ENCODE data around the gene ALS2CL. TPM values are rescaled to one million over a fixed set of nuclear protein-coding genes. Genes with fewer than 3 reads are reported as not detected.
A peak's percentile ranks its signal among the peaks of the same experiment; 100 is the strongest.

ALS2CL gene
- total and polyA plus RNA-seq, 8 donors: 7.8 to 61.1 (median 14.2) TPM

GRCh38 chr3:46719044-46719565, 25.6 kb upstream of the ALS2CL start:
- ATAC-seq (no peak), DNase-seq (peak in 1 of 6 donors; percentile 19), FAIRE-seq (no peak)
- WGBS, 2 donors: 83 to 86% methylated on average over 2 of the region's 2 CpGs
- H3K27ac ChIP-seq: no peak overlapping the region
- no peak overlapping the region for H3K4me3 ChIP-seq
- no peak for TF ChIP-seq CTCF (IDR thresholded peaks at IDR 0.05)
- no peaks in the 10 kb centered on the region for H3K36me3 ChIP-seq
- no peaks in the 10 kb centered on the region for H3K9me3 ChIP-seq
- H3K27me3 ChIP-seq: no peaks in the 10 kb centered on the region
- H3K4me1 ChIP-seq: no peaks in the 10 kb centered on the region
- intact Hi-C loops (cut with DNase I): no loop called here

DNA sequence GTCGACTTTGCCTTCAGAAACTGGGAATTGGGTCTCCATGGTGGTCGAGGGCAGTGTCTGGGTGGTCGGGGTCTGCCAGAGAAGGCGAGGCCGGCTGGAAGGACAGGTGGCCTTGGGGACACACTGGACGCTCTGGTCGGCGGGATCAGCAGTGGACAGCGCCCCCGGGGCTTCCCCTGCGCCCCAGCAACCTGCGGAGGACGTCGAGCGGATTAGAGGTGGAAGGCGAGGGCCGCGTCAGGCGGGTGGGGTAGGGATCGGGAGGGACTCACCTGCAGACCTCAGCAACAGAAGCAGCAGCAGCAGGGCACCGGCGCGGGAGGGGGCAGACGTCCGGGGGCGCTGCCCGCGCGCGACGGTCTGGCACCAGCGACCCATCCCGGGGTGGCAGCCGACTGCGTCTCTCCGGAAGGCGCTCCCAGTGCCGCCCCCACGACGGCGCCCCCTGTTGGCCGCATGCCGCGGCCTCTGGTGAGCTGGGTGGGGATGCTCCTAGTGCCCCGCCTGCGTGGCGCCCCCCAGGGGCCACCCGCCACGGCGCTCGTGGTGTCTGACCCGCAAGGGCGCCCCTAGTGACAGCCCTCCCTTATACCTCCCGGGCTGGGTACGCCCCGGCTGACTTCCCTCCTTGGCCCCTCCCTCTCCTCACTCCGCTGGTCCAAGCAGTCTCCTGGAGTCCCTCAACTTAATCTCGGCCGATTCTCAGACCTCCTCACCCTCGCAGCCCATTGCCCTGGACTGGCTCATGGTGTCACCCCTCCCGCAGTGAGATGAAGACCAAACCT, 24.2 kb upstream of the ALS2CL start, which contains the start of gene PRSS50:
Gene PRSS50, minus strand, starts transcription at position 423 of the 785 bp plus-strand sequence. Its CDS starts 45 bp downstream, at position 378.
- FAIRE-seq (no peak), ATAC-seq (no peak), DNase-seq (peak in 1 of 6 donors; percentile 54)
- Histone ChIP-seq H3K27me3 (no peaks in the 10 kb centered on the region), H3K9me3 (no peaks in the 10 kb centered on the region), H3K4me3 (no peak within 1 kb of the TSS), H3K27ac (no peak within 1 kb of the TSS), H3K4me1 (no peaks in the 10 kb centered on the region), H3K36me3 (no peaks in the 10 kb centered on the region)
- WGBS, 2 donors: 48 to 60% methylated on average over 53 to 61 of the region's 61 CpGs
- no peak for TF ChIP-seq CTCF (IDR thresholded peaks at IDR 0.05)
- intact Hi-C loops (cut with DNase I): no loop called here

- peak in 1 of 6 donors; percentile 43 for DNase-seq
Measured at GRCh38 chr3:46716461-46717441, 23.3 kb upstream of the ALS2CL start.

DNA sequence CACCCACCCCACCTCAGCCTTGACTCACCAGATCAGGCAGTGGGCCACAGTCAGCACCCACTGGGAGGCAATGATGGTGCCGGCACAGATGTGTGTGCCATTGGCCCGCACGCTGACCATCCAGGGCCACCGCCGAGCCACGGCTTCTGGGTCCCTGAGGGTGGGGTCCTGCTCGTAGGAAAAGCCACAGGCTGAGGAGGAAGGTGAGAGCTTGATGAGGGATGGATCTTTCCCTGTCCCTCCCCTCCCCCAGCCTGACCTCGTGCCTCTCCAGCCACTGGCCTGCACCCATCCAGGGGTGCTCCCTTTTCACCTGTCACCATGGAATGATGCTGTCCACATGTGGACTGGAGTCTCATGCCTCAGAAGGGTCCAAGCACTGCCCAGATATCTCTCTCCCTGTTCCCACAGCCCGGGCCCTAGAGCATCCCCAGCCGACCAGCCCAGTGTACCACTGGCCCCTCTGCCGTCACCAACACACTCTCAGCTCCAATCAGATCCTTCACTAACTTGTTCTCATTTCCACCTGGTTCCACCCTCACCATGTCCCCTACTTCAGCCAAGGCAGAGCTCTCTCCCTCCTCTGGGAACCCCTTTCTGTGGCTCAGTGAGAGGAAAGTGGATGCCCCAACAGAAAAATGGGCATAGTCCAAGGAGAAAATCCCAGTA, 22.2 kb upstream of the ALS2CL start:
- H3K27me3 ChIP-seq: no peaks in the 10 kb centered on the region
- TF ChIP-seq CTCF (IDR thresholded peaks at IDR 0.05): no peak
- no peaks in the 10 kb centered on the region for H3K4me1 ChIP-seq
- H3K9me3 ChIP-seq: no peaks in the 10 kb centered on the region
- FAIRE-seq (no peak), ATAC-seq (no peak), DNase-seq (peak in 1 of 6 donors; percentile 42)
- 87 to 88% methylated on average over 11 of the region's 11 CpGs for WGBS, 2 donors
- no peak overlapping the region for H3K27ac ChIP-seq
- no peaks in the 10 kb centered on the region for H3K36me3 ChIP-seq
- no peak overlapping the region for H3K4me3 ChIP-seq
- intact Hi-C loops (cut with DNase I): no loop called here

More at GRCh38 chr3:46716461-46717441, 23.3 kb upstream of the ALS2CL start:
- Histone ChIP-seq H3K4me3 (no peak overlapping the region), H3K9me3 (no peaks in the 10 kb centered on the region), H3K36me3 (no peaks in the 10 kb centered on the region), H3K27ac (no peak overlapping the region), H3K27me3 (no peaks in the 10 kb centered on the region), H3K4me1 (no peaks in the 10 kb centered on the region)
- 83 to 93% methylated on average over 19 of the region's 19 CpGs for WGBS, 2 donors
- no peak for TF ChIP-seq CTCF (IDR thresholded peaks at IDR 0.05)
- ATAC-seq: no peak
- FAIRE-seq: no peak
- intact Hi-C loops (cut with DNase I): no loop called here

Measured in pancreas (tissue), 10 donors.